Right ventricle myocardium superior (tissue), 1 donor: ENCODE results near the gene PTPA. TPM values are rescaled to one million over a fixed set of nuclear protein-coding genes. Genes with fewer than 3 reads are reported as not detected.
A peak's percentile ranks its signal among the peaks of the same experiment; 100 is the strongest.
"Not testable (repeated sequence)": the region's sequence is repeated elsewhere in the genome, so short reads cannot be mapped to it uniquely, and the experiment has no call there.

Experiments
- ATAC-seq: fragments of 200-7000 bp; cut with Tn5 transposase; one replicate; pipeline ENCODE4 v1.9.1; 2020; ENCODE audit warnings: mild to moderate bottlenecking; ENCODE audit not compliant: poor library complexity
- DNase-seq: peaks from one replicate; pipeline ENCODE4 v3.0.0-alpha.2; 2020
- intact Hi-C: fragments of 100-400 bp; cut with DNase I; formaldehyde crosslinking; loops from one replicate; pipeline ENCODE4 v1.11.2; 2022
- total RNA-seq: library from RNA; stranded (reverse); fragmentation: NEBNext Ultra II Directional; extraction: Animal tissue kit (Norgen Biotek cat#: 25700); gene quantifications from one replicate; pipeline ENCODE4 v1.2.1, GENCODE V29; 2021
- donor health status: DM: no; HTN: yes; CAD: no; lungs with severe emphysema.

The PTPA gene
- total RNA-seq, 1 donor from 2014 or later, result 179 TPM

- DNase-seq, result no peak
- no peak for ATAC-seq
- intact Hi-C loops, result no loop called here
Observed at GRCh38 chr9:129105857-129106694, 5.1 kb upstream of the PTPA start.

- intact Hi-C loops, result no loop called here
- DNase-seq (no peak), ATAC-seq (no peak)
Observed at GRCh38 chr9:129107651-129108050, 3.6 kb upstream of the PTPA start.

- DNase-seq (no peak), ATAC-seq (no peak)
Observed at GRCh38 chr9:129108083-129108804, 3.0 kb upstream of the PTPA start.

GRCh38 chr9:129108805-129109536 is 2.2 kb upstream of the PTPA start:
- ATAC-seq, result no peak
- intact Hi-C loops, result no loop called here
- DNase-seq, result peak; percentile 31

More at GRCh38 chr9:129108083-129108804, 3.0 kb upstream of the PTPA start:
- intact Hi-C loops, result no loop called here

- DNase-seq, result peak; percentile 65
- intact Hi-C loops, result no loop called here
- no peak for ATAC-seq
Observed at GRCh38 chr9:129109537-129109903, 1.7 kb upstream of the PTPA start.

- intact Hi-C loops, result no loop called here
- DNase-seq (peak; percentile 46), ATAC-seq (peak; percentile 11)
Observed at GRCh38 chr9:129109952-129110739, 1.1 kb upstream of the PTPA start.

- ATAC-seq (peak; percentile 9), DNase-seq (peak; percentile 56)
- intact Hi-C loops, result no loop called here
Observed at GRCh38 chr9:129111528-129112151, 425 bp downstream of the PTPA start.

GRCh38 chr9:129112526-129112925 is 1.3 kb downstream of the PTPA start:
- DNase-seq, result peak; percentile 17
- ATAC-seq, intact Hi-C loops: not testable (repeated sequence)

- intact Hi-C loops, result no loop called here
- ATAC-seq, result no peak
- no peak for DNase-seq
Observed at GRCh38 chr9:129113645-129114304, 2.6 kb downstream of the PTPA start.

GRCh38 chr9:129118799-129119198 is 7.6 kb downstream of the PTPA start:
- DNase-seq (no peak), ATAC-seq (no peak)
- intact Hi-C loops, result no loop called here

GRCh38 chr9:129121483-129121882 is 10.3 kb downstream of the PTPA start:
- ATAC-seq, result no peak
- intact Hi-C loops, result loop anchor here (10.0 kb wide), 1 partner anchor 933 kb away; the partner anchor contains the start of gene GPR107
- DNase-seq, result no peak

- DNase-seq (no peak), ATAC-seq (no peak)
- intact Hi-C loops, result loop anchor here (10.0 kb wide), 1 partner anchor 933 kb away; the partner anchor contains the start of gene GPR107
Observed at GRCh38 chr9:129122133-129122532, 10.9 kb downstream of the PTPA start.

GRCh38 chr9:129122976-129123375 is 11.8 kb downstream of the PTPA start:
- intact Hi-C loops, result loop anchor here (10.0 kb wide), 1 partner anchor 932 kb away; the partner anchor contains the start of gene GPR107
- ATAC-seq, DNase-seq: not testable (repeated sequence)

GRCh38 chr9:129124506-129125069 is 13.4 kb downstream of the PTPA start:
- ATAC-seq, result no peak

GRCh38 chr9:129125478-129125877 is 14.3 kb downstream of the PTPA start:
- no peak for DNase-seq
- intact Hi-C loops, result loop anchor here (10.0 kb wide), 1 partner anchor 929 kb away; the partner anchor contains the start of gene GPR107
- no peak for ATAC-seq

More at GRCh38 chr9:129124506-129125069, 13.4 kb downstream of the PTPA start:
- intact Hi-C loops, result loop anchor here (10.0 kb wide), 1 partner anchor 930 kb away; the partner anchor contains the start of gene GPR107
- no peak for DNase-seq

GRCh38 chr9:129126749-129127618 is 15.8 kb downstream of the PTPA start:
- ATAC-seq (no peak), DNase-seq (no peak)
- intact Hi-C loops, result loop anchor here (10.0 kb wide), 1 partner anchor 928 kb away; the partner anchor contains the start of gene GPR107
